Astrocyte (in vitro differentiated cells and primary cell): ENCODE data around the gene PTPN14. TPM values are rescaled to one million over a fixed set of nuclear protein-coding genes. Genes with fewer than 3 reads are reported as not detected.

Experiments used
- DNase-seq: peaks from one replicate; pipeline ENCODE4 v3.0.0-alpha.2; 2010; ENCODE audit warnings: low read depth
- FAIRE-seq: peaks from 2 replicates; lab custom pipeline; 2011; peaks lifted over from hg19 to GRCh38; lab: Jason Lieb, UNC
- H2AFZ ChIP-seq: 2 replicates; pipeline ENCODE4 v1.6.0; 2012; ENCODE audit warnings: low read depth, low read length, inconsistent platforms
- H3K27ac ChIP-seq: 2 replicates; pipeline ENCODE4 v1.5.1; 2011; ENCODE audit warnings: low read depth, low read length, inconsistent platforms
- H3K27me3 ChIP-seq: 2 replicates; pipeline ENCODE4 v1.6.0; 2011; ENCODE audit warnings: low read length, inconsistent platforms; ENCODE audit not compliant: insufficient read depth
- H3K36me3 ChIP-seq: 2 replicates; pipeline ENCODE4 v1.5.1; 2011; ENCODE audit warnings: low read length, inconsistent platforms; ENCODE audit not compliant: insufficient read depth
- H3K4me1 ChIP-seq: 2 replicates; pipeline ENCODE4 v1.5.1; 2011; ENCODE audit warnings: low read length, inconsistent platforms; ENCODE audit not compliant: insufficient read depth
- H3K4me2 ChIP-seq: 2 replicates; pipeline ENCODE4 v1.6.0; 2012; ENCODE audit warnings: low read length, inconsistent platforms
- H3K4me3 ChIP-seq: 2 replicates; pipeline ENCODE4 v1.5.1; 2011; ENCODE audit warnings: low read depth, mild to moderate bottlenecking, low read length, inconsistent platforms; ENCODE audit not compliant: insufficient read depth
- H3K79me2 ChIP-seq: 2 replicates; pipeline ENCODE4 v1.6.0; 2012; ENCODE audit warnings: mild to moderate bottlenecking, low read length, inconsistent platforms; ENCODE audit not compliant: insufficient read depth
- H3K9ac ChIP-seq: 2 replicates; pipeline ENCODE4 v1.6.0; 2012; ENCODE audit warnings: mild to moderate bottlenecking, low read length, inconsistent platforms
- H3K9me3 ChIP-seq: 2 replicates; pipeline ENCODE4 v1.5.1; 2012; ENCODE audit warnings: low read depth, mild to moderate bottlenecking, low read length, inconsistent platforms; ENCODE audit not compliant: insufficient read depth
- H4K20me1 ChIP-seq: 2 replicates; pipeline ENCODE4 v1.6.0; 2012; ENCODE audit warnings: low read length, inconsistent platforms; ENCODE audit not compliant: insufficient read depth
- H3K27ac Mint-ChIP-seq: one replicate; pipeline ENCODE4 v1.8.0; 2021; ENCODE audit warnings: mild to moderate bottlenecking, mixed read lengths; ENCODE audit not compliant: unreplicated experiment
- H3K27me3 Mint-ChIP-seq: one replicate; pipeline ENCODE4 v1.8.0; 2021; ENCODE audit warnings: low read depth, mixed read lengths; ENCODE audit not compliant: unreplicated experiment
- H3K36me3 Mint-ChIP-seq: one replicate; pipeline ENCODE4 v1.8.0; 2021; ENCODE audit warnings: low read depth, mixed read lengths; ENCODE audit not compliant: unreplicated experiment
- H3K4me1 Mint-ChIP-seq: one replicate; pipeline ENCODE4 v1.8.0; 2021; ENCODE audit warnings: low read depth, mixed read lengths; ENCODE audit not compliant: unreplicated experiment
- H3K4me3 Mint-ChIP-seq: one replicate; pipeline ENCODE4 v1.8.0; 2021; ENCODE audit warnings: mild to moderate bottlenecking, moderate library complexity, mixed read lengths; ENCODE audit not compliant: unreplicated experiment
- H3K9me3 Mint-ChIP-seq: one replicate; pipeline ENCODE4 v1.8.0; 2021; ENCODE audit warnings: mild to moderate bottlenecking, mixed read lengths; ENCODE audit not compliant: unreplicated experiment
- EZH2 ChIP-seq: IDR thresholded peaks from 2 replicates; pipeline ENCODE4 v1.6.1; 2012; ENCODE audit warnings: mild to moderate bottlenecking, low read length, inconsistent platforms; ENCODE audit not compliant: insufficient read depth
- total RNA-seq: library from RNA; stranded (reverse); gene quantifications from 2 replicates; pipeline ENCODE4 v1.2.1, GENCODE V29; 2021
- TF ChIP-seq, protein P1 (sequence below): IDR thresholded peaks from 2 replicates; pipeline ENCODE4 v1.5.1; 2011; ENCODE audit warnings: low read depth, mild to moderate bottlenecking, inconsistent platforms, low read length, moderate library complexity; ENCODE audit not compliant: insufficient read depth

Gene PTPN14
- total RNA-seq, 1 donor from 2014 or later = 177 TPM

DNA sequence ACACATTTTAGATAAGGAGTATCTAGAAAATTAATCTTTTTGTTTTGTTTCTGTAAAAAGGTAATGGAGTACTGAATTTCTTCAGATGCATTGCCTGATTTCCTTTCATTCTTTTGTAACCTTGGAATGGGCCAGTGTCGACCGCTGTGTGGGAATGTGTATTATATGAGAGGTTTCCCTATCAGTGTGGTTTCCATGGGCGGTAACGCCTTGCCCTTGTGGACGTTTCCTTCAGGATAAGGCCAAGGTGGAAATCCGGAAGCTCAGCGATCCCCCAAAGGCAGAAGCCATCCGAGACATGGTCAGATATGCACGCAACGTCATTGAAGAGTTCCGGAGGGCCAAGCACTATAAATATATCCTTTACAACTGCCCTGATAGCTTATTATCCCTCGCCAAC, 220.7 kb downstream of the PTPN14 start:
- TF ChIP-seq, protein P1, sequence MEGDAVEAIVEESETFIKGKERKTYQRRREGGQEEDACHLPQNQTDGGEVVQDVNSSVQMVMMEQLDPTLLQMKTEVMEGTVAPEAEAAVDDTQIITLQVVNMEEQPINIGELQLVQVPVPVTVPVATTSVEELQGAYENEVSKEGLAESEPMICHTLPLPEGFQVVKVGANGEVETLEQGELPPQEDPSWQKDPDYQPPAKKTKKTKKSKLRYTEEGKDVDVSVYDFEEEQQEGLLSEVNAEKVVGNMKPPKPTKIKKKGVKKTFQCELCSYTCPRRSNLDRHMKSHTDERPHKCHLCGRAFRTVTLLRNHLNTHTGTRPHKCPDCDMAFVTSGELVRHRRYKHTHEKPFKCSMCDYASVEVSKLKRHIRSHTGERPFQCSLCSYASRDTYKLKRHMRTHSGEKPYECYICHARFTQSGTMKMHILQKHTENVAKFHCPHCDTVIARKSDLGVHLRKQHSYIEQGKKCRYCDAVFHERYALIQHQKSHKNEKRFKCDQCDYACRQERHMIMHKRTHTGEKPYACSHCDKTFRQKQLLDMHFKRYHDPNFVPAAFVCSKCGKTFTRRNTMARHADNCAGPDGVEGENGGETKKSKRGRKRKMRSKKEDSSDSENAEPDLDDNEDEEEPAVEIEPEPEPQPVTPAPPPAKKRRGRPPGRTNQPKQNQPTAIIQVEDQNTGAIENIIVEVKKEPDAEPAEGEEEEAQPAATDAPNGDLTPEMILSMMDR = no peak
- TF ChIP-seq EZH2 = no peak
- Histone ChIP-seq H3K9me3 (no peaks in the 10 kb centered on the region), H3K36me3 (peaks cover 7% of the 10 kb centered on the region), H3K4me1 (no peaks in the 10 kb centered on the region), H3K27me3 (no peaks in the 10 kb centered on the region), H4K20me1 (peaks cover 3% of the 10 kb centered on the region), H2AFZ (no peak overlapping the region), H3K79me2 (no peaks in the 10 kb centered on the region), H3K9ac (no peak overlapping the region), H3K4me3 (no peak overlapping the region), H3K27ac (no peak overlapping the region), H3K4me2 (no peak overlapping the region)
- Mint-ChIP-seq H3K36me3 (no peaks in the 10 kb centered on the region), H3K9me3 (peaks cover 1% of the 10 kb centered on the region), H3K4me3 (no peak overlapping the region), H3K27ac (peak overlapping the region; percentile 2), H3K4me1 (peaks cover 14% of the 10 kb centered on the region), H3K27me3 (no peaks in the 10 kb centered on the region)
- no peak for DNase-seq
- FAIRE-seq = no peak

- Mint-ChIP-seq H3K4me1 (peaks cover 14% of the 10 kb centered on the region), H3K27ac (peak overlapping the region; percentile 53), H3K36me3 (no peaks in the 10 kb centered on the region), H3K4me3 (no peak overlapping the region), H3K9me3 (peaks cover 1% of the 10 kb centered on the region), H3K27me3 (no peaks in the 10 kb centered on the region)
- H3K9ac ChIP-seq = no peak overlapping the region
- DNase-seq = no peak
- H2AFZ ChIP-seq = no peak overlapping the region
- no peaks in the 10 kb centered on the region for H3K27me3 ChIP-seq
- FAIRE-seq = no peak
- H3K79me2 ChIP-seq = no peaks in the 10 kb centered on the region
- H4K20me1 ChIP-seq = peaks cover 3% of the 10 kb centered on the region
- TF ChIP-seq, protein P1 = no peak
- TF ChIP-seq EZH2 = no peak
- H3K4me3 ChIP-seq = no peak overlapping the region
- no peaks in the 10 kb centered on the region for H3K9me3 ChIP-seq
- no peak overlapping the region for H3K27ac ChIP-seq
- no peaks in the 10 kb centered on the region for H3K4me1 ChIP-seq
- no peak overlapping the region for H3K4me2 ChIP-seq
- H3K36me3 ChIP-seq = peaks cover 7% of the 10 kb centered on the region
Observed at GRCh38 chr1:214330222-214330621, 221.2 kb downstream of the PTPN14 start.

- H3K4me3 Mint-ChIP-seq = no peak overlapping the region
- no peaks in the 10 kb centered on the region for H3K27me3 Mint-ChIP-seq
- H3K9ac ChIP-seq = no peak overlapping the region
- H3K36me3 Mint-ChIP-seq = no peaks in the 10 kb centered on the region
- H3K4me1 Mint-ChIP-seq = peaks cover 14% of the 10 kb centered on the region
- H3K79me2 ChIP-seq = no peaks in the 10 kb centered on the region
- peaks cover 1% of the 10 kb centered on the region for H3K9me3 Mint-ChIP-seq
- peaks cover 7% of the 10 kb centered on the region for H3K36me3 ChIP-seq
- H3K9me3 ChIP-seq = no peaks in the 10 kb centered on the region
- peaks cover 3% of the 10 kb centered on the region for H4K20me1 ChIP-seq
- TF ChIP-seq EZH2 = no peak
- TF ChIP-seq, protein P1 = no peak
- no peak for FAIRE-seq
- no peak overlapping the region for H3K4me3 ChIP-seq
- H3K27ac Mint-ChIP-seq = peak overlapping the region; percentile 53
- no peak overlapping the region for H3K27ac ChIP-seq
- no peak overlapping the region for H3K4me2 ChIP-seq
- DNase-seq = no peak
- H2AFZ ChIP-seq = no peak overlapping the region
- H3K4me1 ChIP-seq = no peaks in the 10 kb centered on the region
- no peaks in the 10 kb centered on the region for H3K27me3 ChIP-seq
Observed at GRCh38 chr1:214329470-214330220, 221.8 kb downstream of the PTPN14 start.
